ENCODE results near the gene CSRNP2.
"Not testable (repeated sequence)": the region's sequence is repeated elsewhere in the genome, so short reads cannot be mapped to it uniquely, and the experiment has no call there.

Gene CSRNP2

DNA sequence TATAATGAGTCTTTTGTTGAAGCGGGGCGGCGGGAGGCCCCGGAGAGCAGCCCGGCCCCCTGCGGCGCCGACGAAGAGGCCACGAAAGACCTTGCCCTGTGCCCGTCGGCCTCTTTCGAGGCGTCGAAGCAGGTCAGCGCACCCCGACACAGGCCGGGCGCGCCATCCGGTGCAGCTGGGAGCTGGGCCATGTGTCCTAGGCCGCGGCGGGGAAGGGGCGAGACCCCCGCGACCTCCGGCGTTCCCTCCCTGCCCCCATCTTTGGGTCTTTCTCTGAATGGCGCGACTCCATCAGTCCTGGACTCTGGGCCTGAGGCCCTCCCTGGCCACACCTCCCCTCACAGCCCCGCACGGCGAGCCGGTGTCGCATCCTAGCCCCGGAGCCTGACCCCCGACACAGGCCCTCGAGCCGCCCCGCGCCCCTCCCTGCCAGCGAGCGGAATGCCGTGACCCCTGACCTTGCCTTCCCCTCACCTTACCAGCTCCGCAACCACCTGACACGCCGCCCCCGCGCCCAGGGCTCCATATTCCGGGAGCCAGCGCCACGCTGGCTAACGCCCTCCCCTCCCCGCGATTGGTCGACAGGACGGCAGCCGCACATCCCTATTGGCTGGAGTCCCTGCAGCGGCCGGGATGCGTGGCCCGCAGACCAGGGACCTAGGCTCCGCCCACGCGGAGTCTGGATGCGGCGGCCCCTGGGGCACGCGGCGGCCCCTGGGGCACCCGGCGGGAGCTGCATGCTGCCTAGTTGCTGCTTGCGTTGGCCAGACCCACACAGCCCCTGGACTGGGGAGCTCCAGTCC is 57.4 kb downstream of the CSRNP2 start, which contains the start of gene SLC11A2:
TSS of gene SLC11A2 (minus strand) at position 549 of the 803 bp plus-strand sequence. CDS start 15,656 bp downstream, outside the sequence.
- peak; percentile 96 for DNase-seq

DNA sequence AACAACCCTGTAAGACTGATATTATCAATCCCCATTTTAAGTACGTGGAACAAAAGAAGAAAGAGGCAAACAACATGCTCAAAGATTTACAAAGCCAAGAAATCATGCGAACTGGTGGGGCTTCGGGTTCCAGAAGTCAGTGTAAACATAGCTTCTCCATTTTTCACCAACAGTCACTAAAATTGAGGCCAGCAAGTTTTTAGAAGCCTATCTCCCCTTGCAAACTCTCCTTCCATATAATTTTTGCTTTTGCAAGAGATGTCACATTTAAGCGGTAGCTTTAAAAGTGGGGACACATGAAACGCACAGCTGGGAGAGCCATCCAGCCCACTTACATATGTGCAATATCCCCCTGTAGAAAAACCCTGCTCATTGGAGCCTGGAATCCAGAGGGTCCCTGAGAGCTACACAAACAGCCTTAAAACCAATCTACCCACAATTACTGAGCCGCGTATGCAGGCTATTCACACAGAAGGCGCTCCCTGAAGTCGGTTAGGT is 58.0 kb downstream of the CSRNP2 start:
- DNase-seq: no peak

DNA sequence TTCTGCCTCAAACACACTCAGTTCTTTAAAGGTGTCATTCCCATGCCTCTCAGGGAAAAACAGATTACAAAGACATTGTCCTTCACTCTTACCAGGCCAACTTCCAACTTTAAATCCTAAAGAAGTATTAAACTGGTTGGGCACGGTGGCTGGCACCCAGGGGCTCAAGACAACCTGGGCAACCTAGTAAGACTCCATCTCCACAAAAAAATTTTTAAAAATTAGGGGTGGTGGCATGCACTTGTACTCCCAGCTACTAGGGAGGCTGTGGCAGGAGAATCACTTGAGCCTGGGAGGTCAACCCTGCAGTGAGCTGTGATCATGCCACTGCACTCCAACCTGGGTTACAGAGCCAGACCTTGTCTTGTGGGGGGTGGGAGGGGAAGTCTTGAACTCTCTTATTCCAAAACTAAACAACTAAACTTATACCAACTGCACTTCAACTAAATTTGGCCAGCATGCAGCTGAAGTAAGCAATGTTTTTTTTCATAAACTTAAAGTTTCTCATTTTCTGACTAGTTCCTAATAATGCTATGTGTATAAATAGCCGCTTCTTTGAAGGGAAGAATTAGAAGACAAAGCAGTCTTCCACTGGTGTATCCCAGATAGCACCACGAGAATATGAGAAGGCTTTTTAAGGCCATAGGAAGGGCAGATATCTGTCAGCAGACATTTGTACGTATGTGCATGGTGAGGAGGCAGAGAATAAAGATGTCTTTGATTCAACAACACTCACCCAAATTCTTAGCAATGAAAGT is 59.6 kb downstream of the CSRNP2 start:
- no peak for DNase-seq

DNA sequence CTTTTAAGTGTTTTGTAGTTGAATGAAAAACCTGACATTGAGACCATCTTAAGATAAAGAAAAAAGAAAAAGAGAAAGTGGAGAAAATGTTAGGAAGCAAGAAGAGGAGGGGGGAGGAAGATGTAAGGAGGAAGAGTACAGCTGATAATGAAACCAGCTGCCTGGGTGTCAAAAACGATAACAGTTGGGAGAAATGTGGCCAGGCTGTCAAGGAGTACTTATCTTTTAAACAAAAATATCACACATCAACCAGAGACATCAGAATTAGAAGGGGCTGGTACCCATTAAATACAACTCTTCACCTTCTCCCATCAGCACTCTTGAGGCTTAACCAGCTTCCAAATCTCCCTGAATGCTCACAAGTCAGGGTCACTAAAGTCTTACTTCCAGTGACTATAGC is 61.7 kb downstream of the CSRNP2 start:
- DNase-seq: no peak

DNA sequence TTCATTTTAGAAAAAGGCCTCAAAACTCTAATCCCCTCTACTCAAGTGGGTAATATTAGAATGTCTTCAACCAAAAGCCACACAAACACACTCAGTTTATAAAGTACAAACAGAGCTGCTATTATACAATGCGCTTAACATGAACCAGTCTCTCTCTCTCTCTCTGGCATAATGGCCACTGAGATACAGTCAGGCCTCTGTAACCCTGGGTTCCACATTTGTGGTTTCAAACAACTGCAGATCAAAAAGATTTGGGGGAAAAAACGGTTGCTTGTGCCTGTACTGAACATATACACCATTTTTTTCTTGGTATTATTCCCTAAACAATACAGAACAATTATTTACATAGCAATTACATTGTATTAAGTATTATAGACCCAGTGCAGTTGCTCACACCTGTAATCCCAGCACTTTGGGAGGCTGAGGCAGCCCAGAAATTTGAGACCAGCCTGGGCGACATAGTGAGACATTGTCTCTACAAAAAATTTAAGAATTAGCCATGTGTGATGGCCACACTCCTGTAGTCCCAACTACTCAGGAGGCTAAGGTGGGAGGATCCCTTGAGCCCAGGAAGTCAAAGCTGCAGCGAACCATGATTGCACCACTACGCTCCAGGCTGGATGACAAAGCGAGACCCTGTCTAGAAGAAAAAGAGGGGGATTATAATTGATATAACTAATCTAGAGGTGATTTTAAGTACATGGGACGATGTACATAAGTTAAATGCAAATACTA is 62.8 kb downstream of the CSRNP2 start:
- no peak for DNase-seq

DNA sequence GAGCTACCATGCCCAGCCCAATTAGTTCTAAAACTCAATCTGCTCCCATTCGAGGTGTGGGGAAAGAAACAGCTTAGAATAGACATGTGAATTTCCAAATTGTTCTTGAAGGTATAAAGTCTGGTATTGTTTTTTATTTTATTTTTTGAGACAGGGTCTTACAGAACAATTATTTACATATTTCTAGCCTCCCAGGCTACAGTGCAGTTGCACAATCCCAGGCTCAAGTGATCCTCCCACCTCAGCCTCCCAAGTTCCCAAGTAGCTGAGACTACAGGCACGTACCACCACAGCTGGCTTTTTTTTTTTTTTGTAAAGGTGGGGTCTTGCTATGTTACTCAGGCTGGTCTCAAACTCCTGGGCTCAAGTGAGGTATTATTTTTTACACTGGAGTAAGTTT is 63.5 kb downstream of the CSRNP2 start:
- no peak for DNase-seq

DNA sequence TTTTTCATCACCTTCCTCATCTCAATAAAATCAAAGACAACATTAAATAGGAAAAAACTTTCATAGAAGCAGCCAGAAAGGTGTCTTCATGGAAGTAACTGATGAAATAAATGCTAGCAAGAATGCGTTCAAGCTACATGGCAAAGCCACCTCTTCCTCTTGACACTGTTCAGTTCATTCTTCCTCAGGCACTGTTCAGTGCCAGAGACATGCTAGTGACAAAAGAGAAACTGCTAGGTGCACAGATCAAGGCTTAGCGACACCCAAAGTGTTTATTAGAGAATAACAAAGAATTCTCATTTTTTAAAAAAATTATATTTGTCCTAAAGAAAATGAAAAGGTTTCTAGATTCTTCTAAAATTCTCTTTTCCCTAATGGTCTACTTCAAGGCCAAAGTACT is 64.4 kb downstream of the CSRNP2 start:
- no peak for DNase-seq

DNA sequence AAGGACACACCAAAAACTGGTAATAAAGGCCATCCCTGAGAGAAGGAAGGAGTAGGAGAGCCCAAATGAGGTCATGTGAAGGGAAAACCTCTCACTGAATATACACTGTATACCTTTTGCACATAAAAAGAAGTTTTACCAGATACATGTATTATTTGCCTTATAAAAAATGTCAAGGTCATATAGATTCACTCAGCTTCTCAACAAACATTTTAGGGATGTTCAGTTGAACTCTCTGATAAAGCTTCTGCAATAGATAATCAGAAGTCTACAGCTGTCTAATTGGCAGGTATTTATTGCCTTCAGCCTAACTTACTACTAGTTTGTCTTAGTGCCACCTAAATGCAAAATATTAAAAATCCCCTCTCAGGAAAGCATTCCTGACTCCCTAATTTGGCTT is 65.9 kb downstream of the CSRNP2 start:
- DNase-seq: no peak

DNA sequence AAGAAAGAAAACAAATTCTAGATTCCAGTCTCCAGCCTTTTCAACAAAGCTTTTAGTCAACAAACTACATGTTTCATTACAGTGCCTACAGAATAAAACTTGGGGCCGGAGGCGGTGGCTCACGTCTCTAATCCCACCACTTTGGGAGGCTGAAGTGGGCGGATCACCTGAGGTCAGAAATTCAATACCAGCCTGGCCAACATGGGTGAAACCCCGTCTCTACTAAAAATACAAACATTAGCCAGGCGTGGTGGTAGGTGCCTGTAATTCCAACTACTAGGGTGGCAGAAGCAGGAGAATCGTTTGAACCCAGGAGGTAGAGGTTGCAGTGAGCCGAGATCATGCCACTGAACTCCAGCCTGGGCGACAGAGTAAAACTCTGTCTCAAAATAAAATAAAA is 68.9 kb downstream of the CSRNP2 start:
- not testable (repeated sequence) for DNase-seq

DNA sequence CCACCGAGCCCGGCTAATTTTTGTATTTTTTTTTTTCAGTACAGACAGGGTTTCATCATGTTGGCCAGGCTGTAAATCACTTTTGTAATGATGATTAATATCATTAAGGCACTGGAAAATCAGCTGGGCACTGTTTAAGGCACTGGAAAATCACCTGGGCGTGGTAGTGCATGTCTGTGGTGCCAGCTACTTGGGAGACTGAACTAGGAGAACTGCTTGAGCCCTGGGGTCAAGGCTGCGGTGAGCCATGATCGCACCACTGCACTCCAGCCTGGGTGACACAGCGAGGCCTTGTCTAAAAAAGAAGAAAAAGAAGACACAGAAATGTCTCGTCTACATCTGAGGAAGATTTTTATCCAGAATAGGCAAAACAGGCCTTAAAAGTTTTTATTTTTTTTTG is 70.0 kb downstream of the CSRNP2 start:
- DNase-seq: no peak

DNA sequence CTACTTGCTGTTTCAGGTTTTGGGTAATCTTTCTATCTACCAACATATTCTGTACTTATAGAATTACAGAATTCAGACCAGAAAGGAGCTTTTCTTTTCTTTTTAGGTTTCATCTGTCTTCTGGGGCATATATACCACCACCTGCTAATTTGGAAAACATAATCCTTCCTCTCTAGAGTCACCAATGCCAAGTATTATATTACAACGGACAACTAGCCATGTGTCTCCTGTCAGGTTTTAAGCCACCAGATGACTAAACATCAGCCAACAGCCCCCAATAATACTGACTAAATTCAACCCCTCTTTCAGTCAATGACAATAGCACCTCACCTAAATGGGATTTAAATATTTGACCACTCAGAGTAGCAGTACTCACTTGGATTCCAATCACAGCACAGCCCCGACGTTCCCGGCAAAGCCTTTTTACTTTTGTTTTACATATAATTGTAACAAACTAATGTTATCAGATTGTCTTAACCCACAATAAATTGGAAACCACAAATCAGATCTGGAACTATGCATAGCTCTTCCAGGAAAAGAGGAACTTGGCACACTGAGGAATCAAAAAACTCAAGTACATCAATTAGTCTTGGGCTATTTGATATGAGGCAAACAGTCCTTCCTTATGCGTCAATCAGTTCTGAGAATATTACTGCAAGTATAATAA is 70.7 kb downstream of the CSRNP2 start:
- DNase-seq: no peak

DNA sequence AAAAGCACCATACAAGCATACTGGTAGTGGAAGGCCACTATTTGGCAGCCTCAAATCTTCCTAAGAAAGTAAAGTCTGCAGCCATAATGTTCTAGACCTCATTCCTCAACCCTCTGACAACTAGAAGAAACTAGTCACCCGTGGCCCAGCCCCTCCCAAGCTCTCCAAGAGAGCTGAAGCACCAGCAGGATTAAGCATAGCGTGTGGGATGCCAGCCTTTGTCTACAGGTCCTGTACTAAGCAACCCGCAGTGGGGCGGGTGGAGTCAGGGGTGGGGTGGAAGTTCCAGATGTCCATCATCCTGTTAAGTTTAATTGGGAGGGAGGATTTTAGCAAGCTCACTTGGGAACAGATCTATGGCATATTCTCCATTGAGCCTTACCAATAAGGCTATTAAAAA is 71.4 kb downstream of the CSRNP2 start:
- no peak for DNase-seq

Measured in retina (tissue), 1 donor.